A673 (cell line): ENCODE data around the gene POU4F2. TPM values are rescaled to one million over a fixed set of nuclear protein-coding genes. Genes with fewer than 3 reads are reported as not detected.
"Not testable (repeated sequence)": the region's sequence is repeated elsewhere in the genome, so short reads cannot be mapped to it uniquely, and the experiment has no call there.

Source experiments
- BruUV-seq: library from RNA; stranded (reverse); fragments of 400-500 nt; replicated peaks from 2 replicates; lab custom pipeline; 2021; lab: Mats Ljungman, UMichigan
- CTCF ChIA-PET: fragments of 300-600 bp; sonication (Branson Sonifier 250); formaldehyde crosslinking; loops from one replicate; lab custom pipeline; 2022; ENCODE audit warnings: antibody characterized with exemption; lab: Charles Lee
- POLR2A ChIA-PET: fragments of 300-600 bp; sonication (Branson Sonifier 250); formaldehyde crosslinking; loops from one replicate; lab custom pipeline; 2022; ENCODE audit warnings: antibody characterized with exemption; ENCODE audit not compliant: low non-redundant PET; lab: Charles Lee
- DNase-seq: peaks from one replicate; pipeline ENCODE4 v3.0.0-alpha.2; 2015; ENCODE audit warnings: low spot score
- H3K27ac ChIP-seq: fragments of 200-600 bp; sonication (generic); 2 replicates; pipeline ENCODE4 v1.5.1; 2016; ENCODE audit warnings: mixed run types, low read depth, mild to moderate bottlenecking, mixed read lengths, antibody characterized with exemption, low read length; ENCODE audit not compliant: poor library complexity, severe bottlenecking
- H3K27me3 ChIP-seq: fragments of 200-600 bp; sonication (generic); replicated peaks from 2 replicates; pipeline ENCODE4 v1.6.1; 2017; ENCODE audit warnings: mixed run types, low read depth, mild to moderate bottlenecking, mixed read lengths, antibody characterized with exemption, low read length; ENCODE audit not compliant: insufficient read depth, poor library complexity
- H3K36me3 ChIP-seq: fragments of 200-600 bp; sonication (generic); 2 replicates; pipeline ENCODE4 v1.6.1; 2016; ENCODE audit warnings: mixed run types, mild to moderate bottlenecking, mixed read lengths, antibody characterized with exemption, low read length; ENCODE audit not compliant: insufficient read depth, poor library complexity, severe bottlenecking
- H3K4me1 ChIP-seq: fragments of 200-600 bp; sonication (generic); 2 replicates; pipeline ENCODE4 v1.6.1; 2017; ENCODE audit warnings: mixed run types, mild to moderate bottlenecking, mixed read lengths, antibody characterized with exemption, low read length; ENCODE audit not compliant: insufficient read depth, poor library complexity, severe bottlenecking
- H3K4me3 ChIP-seq: fragments of 200-600 bp; sonication (generic); 2 replicates; pipeline ENCODE4 v1.5.1; 2016; ENCODE audit warnings: low read depth, mixed run types, mild to moderate bottlenecking, mixed read lengths, low read length; ENCODE audit not compliant: poor library complexity, severe bottlenecking
- H3K9me3 ChIP-seq: fragments of 200-600 bp; sonication (generic); 2 replicates; pipeline ENCODE4 v1.6.1; 2016; ENCODE audit warnings: mixed run types, low read depth, mild to moderate bottlenecking, mixed read lengths, antibody characterized with exemption, low read length; ENCODE audit not compliant: poor library complexity, severe bottlenecking
- CTCF ChIP-seq: fragments of 300-800, 200-600 bp; sonication (generic); conservative IDR thresholded peaks from 2 replicates; pipeline ENCODE4 v1.5.1; 2017; ENCODE audit warnings: low read depth, mild to moderate bottlenecking, antibody characterized with exemption, low read length, moderate library complexity, mixed read lengths
- EZH2 ChIP-seq: fragments of 200-600 bp; sonication (generic); IDR thresholded peaks from 2 replicates; pipeline ENCODE4 v1.6.1; 2017; ENCODE audit warnings: borderline replicate concordance, low read depth, mild to moderate bottlenecking, mixed read lengths, antibody characterized with exemption, low read length; ENCODE audit not compliant: poor library complexity, severe bottlenecking
- intact Hi-C: fragments of 100-400 bp; cut with micrococcal nuclease; formaldehyde crosslinking; loops from one replicate; pipeline ENCODE4 v1.10.0; 2022; ENCODE audit not compliant: unreplicated experiment
- total RNA-seq: library from RNA; stranded (reverse); gene quantifications from 2 replicates; pipeline ENCODE4 v1.2.3, GENCODE V29; 2021

Gene POU4F2
- total RNA-seq, 1 experiment from 2014 or later, result 2.6 TPM

GRCh38 chr4:146661367-146661766 lies 22.7 kb downstream of the POU4F2 start:
- no TSS peak for BruUV-seq
- ChIA-PET POLR2A (no interaction called here), CTCF (no interaction called here)
- Histone ChIP-seq H3K27ac (no peak overlapping the region), H3K27me3 (no peaks in the 10 kb centered on the region), H3K36me3 (no peaks in the 10 kb centered on the region), H3K4me3 (no peak overlapping the region), H3K9me3 (no peaks in the 10 kb centered on the region), H3K4me1 (peaks cover 15% of the 10 kb centered on the region)
- TF ChIP-seq EZH2 (no peak), CTCF (no peak)
- DNase-seq, result peak; percentile 60
- intact Hi-C loops, result no loop called here

DNA sequence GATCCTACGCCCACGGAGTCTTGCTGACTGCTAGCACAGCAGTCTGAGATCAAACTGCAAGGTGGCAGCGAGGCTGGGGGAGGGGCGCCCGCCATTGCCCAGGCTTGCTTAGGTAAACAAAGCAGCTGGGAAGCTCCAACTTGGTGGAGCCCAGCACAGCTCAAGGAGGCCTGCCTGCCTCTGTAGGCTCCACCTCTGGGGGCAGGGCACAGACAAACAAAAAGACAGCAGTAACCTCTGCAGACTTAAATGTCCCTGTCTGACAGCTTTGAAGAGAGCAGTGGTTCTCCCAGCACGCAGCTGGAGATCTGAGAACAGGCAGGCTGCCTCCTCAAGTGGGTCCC lies 25.2 kb downstream of the POU4F2 start:
- H3K27me3 ChIP-seq, BruUV-seq, intact Hi-C loops, H3K9me3 ChIP-seq, POLR2A ChIA-PET, H3K27ac ChIP-seq, H3K36me3 ChIP-seq, DNase-seq, H3K4me3 ChIP-seq, CTCF ChIA-PET: not testable (repeated sequence)
- peaks cover 15% of the 10 kb centered on the region for H3K4me1 ChIP-seq

- ChIA-PET POLR2A (no interaction called here), CTCF (no interaction called here)
- no peak for TF ChIP-seq CTCF
- TF ChIP-seq EZH2, result no peak
- DNase-seq, result no peak
- H3K27me3 ChIP-seq, result no peaks in the 10 kb centered on the region
- BruUV-seq, result no TSS peak
- H3K27ac ChIP-seq, result no peak overlapping the region
- no peak overlapping the region for H3K4me3 ChIP-seq
- H3K9me3 ChIP-seq, result no peaks in the 10 kb centered on the region
- no peaks in the 10 kb centered on the region for H3K4me1 ChIP-seq
- H3K36me3 ChIP-seq, result no peaks in the 10 kb centered on the region
- intact Hi-C loops, result no loop called here
Observed at GRCh38 chr4:146674829-146675570, 36.3 kb downstream of the POU4F2 start.

Other genes with a start within 250 kb of the POU4F2 start
- 37.1 and 41.1 TPM in 2 replicates for gene SLC10A7, start 117.0 kb upstream of the POU4F2 start, total RNA-seq